SIG-M5 (cell line): ENCODE data around the gene STX7.

ENCODE experiments used
- DNase-seq: peaks from one replicate; lab custom pipeline; 2025; lab: John Stamatoyannopoulos, UW

The STX7 gene

GRCh38 chr6:132506869-132507808, 5.8 kb downstream of the STX7 start:
- no peak for DNase-seq

GRCh38 chr6:132506461-132506860, 6.5 kb downstream of the STX7 start:
- DNase-seq: no peak

- no peak for DNase-seq
These were observed 7.8 kb downstream of the STX7 start for GRCh38 chr6:132505158-132505557.

- no peak for DNase-seq
These were observed 8.2 kb downstream of the STX7 start for GRCh38 chr6:132504757-132505156.

- no peak for DNase-seq
These were observed 13.2 kb downstream of the STX7 start for GRCh38 chr6:132499757-132500156.

DNA sequence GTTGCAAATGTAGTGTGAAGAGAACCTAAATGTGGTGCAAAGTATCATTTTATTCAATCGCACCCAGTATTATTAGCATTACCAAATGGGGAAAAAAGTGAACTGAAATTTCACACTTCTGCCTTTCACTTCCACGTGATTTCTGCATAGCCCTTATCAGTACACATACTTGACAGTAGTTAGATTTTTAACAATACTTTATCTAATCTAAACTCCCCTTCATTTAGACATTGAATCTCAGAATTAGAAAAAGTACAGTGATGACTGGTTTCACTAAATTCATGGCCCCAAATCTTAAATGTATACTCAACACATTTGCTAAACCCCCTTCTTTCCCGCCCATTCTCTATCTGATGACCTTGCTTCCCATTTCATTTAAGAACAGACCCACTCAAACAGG, 14.3 kb downstream of the STX7 start:
- no peak for DNase-seq

DNA sequence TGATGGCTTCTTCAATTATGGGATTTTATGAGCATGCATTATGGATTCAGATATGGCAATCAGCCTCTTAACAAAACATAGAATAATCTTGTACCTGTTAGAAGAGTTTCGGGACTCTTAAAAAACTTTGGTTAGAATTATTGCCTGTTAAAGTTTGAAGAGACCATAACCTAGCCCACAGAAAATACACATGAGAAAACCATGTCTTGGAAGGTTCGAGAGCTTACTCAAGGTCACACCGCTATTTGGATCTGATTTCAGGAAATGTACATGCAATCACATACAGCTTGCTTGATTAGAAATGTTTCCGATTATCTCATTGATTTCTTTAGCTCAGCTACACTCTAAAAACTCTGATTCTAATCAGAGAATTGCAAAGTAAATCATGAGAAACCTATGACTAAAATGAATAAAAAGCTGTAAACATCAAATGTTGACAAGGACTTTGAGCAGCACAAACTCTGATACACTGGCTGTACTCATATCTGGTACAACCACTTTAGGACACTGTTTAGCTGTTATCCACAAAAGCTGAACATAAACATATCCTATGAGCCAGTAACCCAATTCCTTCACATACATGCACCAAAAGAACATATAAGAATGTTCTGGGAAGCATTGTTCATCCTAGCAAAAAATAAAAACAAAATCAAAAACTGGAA, 16.3 kb downstream of the STX7 start:
- DNase-seq: no peak

DNA sequence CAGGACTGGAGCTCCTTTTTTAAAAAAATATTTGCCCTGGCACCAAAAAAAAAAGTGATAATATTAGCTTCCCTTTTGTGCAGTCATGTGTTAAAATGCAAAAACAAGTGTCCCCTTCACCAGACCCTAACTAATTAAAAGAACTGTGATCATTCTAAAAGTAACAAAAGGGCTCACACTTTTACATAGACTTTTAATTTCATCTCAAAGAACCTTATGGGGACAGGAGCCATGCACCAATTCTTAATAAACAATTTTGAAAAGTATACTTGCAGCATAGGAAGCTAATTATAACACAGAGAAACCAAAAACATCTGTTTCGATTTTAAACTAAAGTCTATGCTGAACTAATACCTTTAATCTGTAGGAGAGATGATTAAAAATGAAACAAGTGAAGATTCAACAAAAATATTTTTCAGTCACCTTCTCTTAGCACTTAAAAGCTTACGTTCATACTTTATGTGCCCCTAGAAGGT, 17.3 kb downstream of the STX7 start:
- DNase-seq: no peak

GRCh38 chr6:132494954-132495353, 18.0 kb downstream of the STX7 start:
- no peak for DNase-seq

- DNase-seq: no peak
These were observed 21.0 kb downstream of the STX7 start for GRCh38 chr6:132491881-132492280.

DNA sequence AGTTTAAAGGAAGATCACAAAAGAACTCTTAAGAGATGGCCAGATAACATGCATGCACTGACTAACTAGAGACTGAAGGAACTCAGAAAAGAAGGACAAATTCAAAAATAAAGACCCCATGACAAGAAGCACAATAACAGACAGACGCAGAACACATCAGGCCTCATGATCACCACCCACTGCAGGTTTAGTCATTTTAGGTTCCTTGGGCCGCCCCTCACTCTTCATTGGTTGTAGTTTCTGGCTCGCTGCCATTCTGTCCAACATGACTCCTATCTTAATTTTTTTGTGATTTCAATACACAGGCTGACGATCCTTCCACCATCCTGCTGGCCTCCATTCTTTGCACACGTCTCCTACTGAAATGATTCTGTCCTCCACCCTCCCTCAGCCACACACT, 21.6 kb downstream of the STX7 start:
- DNase-seq: no peak

DNA sequence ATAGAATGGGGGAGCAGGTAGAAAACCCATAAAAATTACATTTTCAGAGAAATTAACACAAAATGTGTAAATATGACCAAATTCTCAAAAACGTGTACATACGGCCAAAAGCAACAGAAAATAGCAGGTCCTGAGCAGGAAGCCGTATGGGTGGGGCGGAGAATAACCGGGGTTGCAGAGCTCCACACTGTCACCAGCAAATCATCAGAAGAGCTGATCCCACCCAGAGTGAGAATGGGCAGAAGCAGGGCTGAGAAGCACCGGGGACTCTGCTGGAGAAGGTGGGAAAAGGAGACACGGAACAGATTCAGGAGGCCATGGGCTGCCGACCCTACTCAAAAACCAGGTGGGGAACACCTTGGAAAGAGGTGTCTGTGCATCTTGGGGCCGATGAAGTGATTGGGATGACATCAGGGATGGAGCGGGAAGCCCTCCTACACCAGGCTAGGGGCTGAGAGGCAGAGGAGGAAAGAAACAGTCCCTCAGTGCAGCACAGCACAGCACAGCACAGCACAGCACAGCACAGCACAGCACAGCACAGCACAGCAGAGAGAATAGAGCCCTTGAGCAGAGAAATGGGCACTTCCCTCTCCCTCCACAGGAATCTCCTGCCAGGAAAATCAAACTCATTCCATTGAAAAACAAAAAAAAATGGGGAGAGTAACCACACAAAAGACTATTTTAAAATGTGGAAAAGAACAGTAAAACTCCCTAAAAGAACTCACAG, 22.3 kb downstream of the STX7 start:
- no peak for DNase-seq

- DNase-seq: no peak
These were observed 22.9 kb downstream of the STX7 start for GRCh38 chr6:132490024-132490423.

GRCh38 chr6:132489376-132489775, 23.5 kb downstream of the STX7 start:
- DNase-seq: no peak

DNA sequence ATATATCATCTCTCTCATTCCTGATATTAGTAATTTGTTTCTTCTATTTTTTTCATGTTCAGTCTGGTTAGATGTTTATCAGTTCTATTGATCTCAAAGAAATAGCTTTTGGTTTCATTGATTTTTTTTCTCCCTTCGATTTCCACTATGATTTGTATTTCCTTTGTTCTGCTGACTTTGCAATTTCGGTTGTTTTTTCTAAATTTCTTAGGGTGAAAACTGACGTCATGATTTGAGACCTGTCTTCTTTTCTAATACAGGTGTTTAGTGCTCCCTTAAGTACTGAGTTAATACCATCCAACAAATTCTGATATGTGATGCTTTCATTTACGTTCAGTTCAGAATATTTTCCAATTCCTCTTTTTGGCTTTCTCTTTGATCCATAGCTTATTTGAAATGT, 25.2 kb downstream of the STX7 start:
- DNase-seq: no peak

- no peak for DNase-seq
These were observed 28.3 kb downstream of the STX7 start for GRCh38 chr6:132484680-132485018.

DNA sequence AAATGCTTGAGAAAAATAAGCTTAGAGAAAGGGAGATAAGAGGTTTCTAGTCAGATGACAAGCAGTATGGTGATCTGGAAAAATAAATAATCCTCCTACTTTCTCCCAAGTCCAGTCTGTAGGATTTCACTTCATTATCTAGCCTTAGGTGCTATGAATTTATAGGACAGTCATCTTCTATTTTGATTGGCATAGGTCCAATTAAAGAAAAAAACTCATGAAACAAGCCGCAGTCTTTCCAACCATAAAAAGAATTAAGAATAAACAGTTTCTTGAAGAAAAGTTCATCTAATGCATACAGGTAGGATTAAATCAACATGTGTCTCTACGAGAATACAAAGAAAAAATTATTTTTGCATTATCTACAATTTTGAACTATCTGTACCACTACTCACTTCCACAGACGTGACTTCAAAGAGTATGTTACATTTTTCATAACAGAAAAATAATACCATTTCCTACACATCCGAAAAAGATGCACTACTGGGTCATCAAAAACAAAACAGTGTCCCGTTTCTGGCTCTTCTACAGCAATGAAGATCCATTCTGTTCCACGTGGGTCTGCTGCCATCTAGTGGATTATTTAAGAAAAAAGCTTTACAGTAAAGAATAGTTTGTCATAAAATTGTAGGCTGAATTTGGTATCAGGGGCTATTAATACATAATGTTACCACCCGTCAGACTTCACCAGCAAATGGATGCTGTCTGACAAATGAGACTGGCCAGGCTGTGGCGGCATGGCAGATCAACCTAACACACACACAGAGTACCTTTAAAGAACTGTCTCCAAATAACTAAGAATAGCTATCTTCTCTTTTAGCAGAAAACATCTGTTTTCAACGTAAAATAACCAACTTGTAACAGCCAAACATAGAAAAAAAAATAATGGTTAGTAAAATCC, 28.9 kb downstream of the STX7 start:
- no peak for DNase-seq

DNA sequence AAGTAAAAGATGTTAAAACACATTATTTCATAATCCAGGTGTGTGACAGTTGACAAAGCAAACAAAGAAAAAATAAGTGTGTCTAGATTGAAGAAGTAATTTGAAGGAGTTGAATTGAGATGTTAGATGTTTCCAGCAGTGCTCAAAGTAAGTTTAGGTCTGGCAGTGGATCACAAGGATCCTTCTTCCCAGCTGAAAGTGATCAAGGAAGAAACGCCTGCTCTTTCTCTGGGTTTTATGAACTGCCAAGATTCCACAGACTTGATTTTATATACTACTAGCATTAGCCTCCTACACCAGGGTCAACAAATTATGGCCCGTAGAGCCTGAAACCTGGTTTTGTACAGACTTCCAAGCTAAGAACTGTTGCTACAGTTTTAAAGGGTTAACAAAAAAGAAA, 30.3 kb downstream of the STX7 start:
- no peak for DNase-seq

DNA sequence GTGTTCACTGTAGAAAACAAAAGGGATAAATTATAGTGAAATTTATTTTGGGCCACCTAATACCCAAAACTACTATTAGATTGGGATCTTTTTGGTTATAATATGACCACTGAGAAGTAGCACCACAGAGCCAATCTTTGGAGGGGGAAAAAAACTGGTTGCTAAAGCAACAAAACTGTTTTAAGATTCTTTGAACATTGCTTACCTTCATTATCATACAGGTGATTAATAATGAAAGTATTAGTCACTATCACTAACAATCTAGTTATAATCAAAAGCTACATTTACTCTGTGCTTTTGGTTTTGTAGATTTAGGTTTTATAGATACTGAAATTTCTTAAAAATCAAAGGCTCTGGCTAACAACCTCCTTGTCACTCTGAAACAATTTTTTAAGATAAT, 31.7 kb downstream of the STX7 start:
- DNase-seq: no peak

DNA sequence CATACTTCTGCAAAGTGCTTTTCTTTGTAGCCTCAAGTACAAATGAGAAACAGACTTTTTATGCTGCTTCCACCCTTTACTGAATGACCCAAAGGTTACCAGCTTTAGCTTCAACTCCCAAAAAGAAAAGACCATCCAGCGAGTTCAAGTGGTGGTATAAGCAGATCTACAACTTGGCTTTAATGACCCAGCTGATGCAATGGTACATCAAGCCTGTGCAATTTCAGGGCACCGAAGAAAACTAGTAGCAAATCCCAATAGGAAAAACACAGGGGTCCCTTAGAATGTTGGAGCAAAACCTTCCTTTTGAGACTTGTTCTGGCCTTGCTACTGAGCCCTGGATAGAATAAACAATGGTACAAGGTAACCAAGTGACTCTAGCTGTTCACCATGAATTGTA, 33.8 kb downstream of the STX7 start:
- DNase-seq: no peak

GRCh38 chr6:132478674-132479073, 34.2 kb downstream of the STX7 start:
- no peak for DNase-seq

DNA sequence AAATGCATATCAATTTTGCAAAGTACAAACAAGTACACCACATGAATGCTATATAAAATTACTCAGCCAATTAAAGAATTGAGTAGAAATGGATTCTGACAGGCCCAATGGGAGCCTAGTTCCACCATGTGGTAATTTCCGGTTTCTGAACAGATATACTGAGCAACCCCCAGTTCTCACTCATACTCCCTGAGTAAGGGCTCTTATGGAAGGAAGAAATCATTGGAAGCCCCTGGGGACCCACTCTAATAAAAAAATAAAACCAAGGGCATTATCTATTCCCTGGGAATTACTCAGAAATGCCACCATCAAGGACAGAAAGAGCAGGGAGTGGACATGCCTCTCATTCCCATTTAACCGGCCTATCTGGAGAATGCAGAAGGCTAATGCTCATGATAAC, 34.6 kb downstream of the STX7 start:
- no peak for DNase-seq
